Endometrial microvascular endothelial cells (primary cell): Measurements from ENCODE around the gene OR9Q1. TPM values are rescaled to one million over a fixed set of nuclear protein-coding genes. Genes with fewer than 3 reads are reported as not detected.
"Not testable (repeated sequence)": the region's sequence is repeated elsewhere in the genome, so short reads cannot be mapped to it uniquely, and the experiment has no call there.

Source experiments
- in situ Hi-C: cut with HindIII; loops from 2 replicates; pipeline ENCODE4 v1.10.0; 2017; ENCODE audit warnings: low sequenced_read_pairs, low pct_unique_long_range_greater_than_20kb; ENCODE audit errors: inconsistent ontology term
- total RNA-seq: library from RNA; depleted of rRNA; stranded (reverse); fragments of >200 nt; gene quantifications from one replicate; pipeline ENCODE4 v1.2.3, GENCODE V29; 2015; ENCODE audit errors: inconsistent ontology term

The OR9Q1 gene, protein sequence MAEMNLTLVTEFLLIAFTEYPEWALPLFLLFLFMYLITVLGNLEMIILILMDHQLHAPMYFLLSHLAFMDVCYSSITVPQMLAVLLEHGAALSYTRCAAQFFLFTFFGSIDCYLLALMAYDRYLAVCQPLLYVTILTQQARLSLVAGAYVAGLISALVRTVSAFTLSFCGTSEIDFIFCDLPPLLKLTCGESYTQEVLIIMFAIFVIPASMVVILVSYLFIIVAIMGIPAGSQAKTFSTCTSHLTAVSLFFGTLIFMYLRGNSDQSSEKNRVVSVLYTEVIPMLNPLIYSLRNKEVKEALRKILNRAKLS
- not detected for total RNA-seq

DNA sequence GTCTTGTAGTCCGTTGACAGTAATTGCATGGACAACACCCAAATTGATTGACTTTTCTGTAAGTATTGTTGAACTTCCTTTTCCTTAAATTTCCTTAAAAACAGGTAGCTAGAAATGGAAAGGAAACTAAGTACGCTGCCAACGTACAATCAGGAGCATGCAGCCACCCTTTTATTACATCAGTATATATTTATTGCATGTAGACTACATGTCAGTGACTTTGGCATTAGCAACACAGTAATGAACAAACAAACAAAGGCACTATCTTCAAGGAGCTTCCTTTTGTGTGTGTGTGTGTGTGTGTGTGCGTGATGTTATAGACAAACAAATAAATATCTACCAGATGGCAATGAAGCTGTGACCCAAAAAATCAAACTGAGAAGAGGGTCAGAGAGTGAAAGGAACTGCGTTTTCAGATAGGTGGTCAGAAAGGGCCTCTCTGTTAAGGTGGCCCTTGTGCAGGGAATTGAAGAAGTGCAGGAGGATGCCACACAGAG, at the start of gene OR9Q1:
TSS of gene OR9Q1 (plus strand) at position 447 of the 497 bp plus-strand sequence. CDS start 155,564 bp downstream, outside the sequence.
- in situ Hi-C loops: no loop called here

DNA sequence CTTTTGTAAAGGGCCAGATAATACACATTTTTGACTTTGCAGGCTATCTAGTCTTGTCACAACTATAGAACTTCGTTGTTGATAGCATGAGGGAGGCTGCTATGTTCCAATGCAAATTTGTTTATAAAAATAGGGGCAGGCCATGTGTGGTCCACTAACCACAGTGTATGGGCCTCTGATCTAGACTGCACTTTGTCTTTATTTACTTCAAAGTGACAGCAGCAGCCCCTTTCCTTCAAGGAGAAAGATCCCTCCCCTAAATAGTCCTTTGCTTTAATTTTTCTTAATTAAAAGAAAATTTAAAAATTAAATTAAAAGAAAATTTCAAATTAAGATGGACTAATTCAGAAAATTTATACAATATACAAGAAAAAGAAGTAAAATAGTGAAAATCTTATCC, 49.5 kb upstream of the OR9Q1 start:
- in situ Hi-C loops: no loop called here

DNA sequence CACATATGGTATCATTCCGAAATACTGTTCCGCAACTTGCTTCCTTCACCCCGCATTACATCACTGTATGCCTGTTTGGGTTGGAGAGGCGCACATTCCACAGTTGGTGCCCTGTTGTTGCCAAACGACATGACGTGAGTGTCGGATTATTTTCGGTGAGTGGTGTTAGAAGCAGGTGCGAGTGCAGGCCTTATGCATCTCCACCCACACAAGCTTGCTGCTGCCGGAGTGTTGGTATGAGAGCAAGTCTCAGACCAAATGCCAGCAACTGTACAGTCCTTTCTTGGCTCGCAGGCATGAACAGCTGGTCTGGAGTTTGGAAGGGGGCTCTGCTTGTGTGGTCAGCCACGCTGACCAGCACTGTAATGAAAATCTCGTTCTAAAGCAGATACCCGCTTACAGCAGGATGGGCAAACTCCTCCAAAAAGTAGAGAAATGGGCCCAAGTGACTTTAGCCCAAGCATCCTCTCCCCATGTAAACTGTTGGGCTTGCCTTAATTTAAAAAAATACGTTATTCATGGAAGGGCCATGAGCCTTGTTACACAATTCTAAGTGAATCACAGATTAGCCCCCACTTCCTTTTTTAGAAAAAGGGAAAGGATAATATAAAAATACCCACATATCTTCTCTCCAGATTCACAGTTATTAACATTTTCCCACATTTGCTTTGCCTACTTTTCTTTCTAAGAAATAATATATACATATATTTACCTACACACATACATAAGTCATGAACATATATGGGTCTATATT, 48.7 kb upstream of the OR9Q1 start:
- in situ Hi-C loops: no loop called here

DNA sequence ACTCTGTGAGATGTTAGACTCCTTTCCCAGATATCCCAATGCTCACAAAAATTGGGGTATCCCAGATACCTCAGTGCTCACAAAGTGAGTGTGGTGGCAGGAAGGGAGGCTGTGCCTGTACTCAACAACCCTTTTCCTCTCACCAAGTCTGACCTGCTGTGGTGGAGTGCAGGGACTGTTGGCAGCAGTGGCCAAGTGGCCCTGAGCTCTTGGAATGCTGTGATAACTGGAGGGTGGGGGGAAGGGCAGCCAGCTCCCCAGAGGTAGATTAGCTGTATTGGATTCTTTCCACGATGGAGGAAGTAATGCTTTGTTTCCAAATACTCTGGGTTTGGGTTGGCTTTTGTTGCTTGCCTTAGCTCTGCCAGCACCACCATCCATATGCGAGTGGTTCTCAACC, 46.0 kb upstream of the OR9Q1 start:
- in situ Hi-C loops: no loop called here

DNA sequence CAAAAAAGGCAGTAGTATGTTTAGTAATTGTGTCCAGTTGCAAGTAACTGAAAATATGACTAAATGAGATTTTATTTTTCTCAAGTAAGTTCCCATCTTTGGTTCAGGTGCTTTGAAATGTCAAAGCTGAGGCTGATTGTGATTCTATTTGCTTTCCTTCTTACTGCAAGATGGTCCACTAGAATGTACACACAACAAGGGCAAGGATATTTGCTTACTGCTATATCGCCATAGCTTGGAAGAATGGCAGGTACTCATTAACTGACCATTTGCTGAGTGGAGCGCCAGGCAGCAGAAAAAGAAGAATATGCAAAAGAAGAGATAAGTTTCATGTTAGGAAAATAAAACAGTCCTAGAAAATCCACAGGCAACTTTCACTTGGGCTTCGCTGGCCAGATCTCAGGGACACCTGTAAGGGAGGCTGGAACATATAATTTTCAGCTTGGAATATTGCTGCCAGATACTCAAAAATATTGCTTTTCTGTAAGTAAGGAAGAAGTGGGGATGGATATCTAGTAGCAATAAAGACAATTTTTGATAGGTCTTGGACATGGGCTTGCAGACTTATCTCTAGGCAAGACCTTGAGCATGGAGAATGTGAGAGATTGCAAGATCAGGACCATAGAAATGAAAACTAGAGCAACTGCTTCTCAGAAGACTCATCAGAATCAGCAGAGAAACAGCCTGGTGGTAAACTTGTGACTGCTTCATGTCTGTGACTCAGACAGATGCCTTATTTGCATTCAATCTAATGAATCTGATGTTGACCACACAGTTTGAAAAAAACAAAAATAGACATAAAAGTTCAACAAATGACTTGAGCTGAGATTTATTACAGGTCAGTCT, 44.8 kb upstream of the OR9Q1 start:
- in situ Hi-C loops: no loop called here

DNA sequence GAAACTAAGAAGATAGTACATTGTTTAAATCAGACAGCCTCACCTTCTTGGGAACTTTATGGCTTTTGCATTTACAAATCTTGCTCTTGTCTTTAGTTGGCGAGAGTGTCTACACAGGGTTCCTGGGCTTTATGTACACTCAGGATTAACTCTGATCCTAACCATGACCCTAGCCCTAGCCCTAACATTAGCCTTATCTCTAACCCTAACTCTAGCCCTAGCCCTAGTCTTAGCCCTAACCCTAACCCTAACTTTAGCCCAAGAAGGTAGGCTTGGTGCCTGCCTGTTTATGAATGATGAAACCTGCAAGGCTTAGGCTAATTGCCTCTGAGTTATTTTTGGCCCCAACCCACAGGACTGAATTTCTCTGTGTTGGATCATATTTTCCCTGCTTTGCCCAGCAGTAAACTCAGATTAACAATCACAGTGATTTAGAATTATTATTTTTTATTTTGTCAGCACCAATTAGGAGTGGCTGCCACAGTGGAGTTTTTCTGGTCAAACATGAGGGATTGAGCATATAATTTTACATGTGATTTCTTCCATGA, 44.1 kb upstream of the OR9Q1 start:
- in situ Hi-C loops: no loop called here

DNA sequence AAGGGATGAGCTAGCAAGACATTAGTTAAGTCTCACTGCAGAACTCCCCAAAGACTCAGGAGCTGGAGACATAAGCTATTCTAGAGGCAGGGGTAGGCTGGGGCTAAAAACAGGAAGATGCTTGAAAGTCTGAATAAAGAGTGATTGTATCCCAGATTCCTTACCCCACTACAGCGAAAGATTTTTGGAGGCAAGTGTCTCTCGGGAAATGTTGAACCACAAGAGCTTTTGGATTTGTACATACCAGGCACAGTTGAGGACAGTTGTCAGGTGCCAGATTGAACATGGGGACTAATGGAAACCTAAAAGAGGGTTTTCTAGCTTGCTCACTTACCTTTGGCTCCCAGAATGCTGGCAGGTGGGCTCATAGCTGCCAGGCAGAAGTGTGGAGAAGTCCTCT, 43.5 kb upstream of the OR9Q1 start:
- in situ Hi-C loops: no loop called here

DNA sequence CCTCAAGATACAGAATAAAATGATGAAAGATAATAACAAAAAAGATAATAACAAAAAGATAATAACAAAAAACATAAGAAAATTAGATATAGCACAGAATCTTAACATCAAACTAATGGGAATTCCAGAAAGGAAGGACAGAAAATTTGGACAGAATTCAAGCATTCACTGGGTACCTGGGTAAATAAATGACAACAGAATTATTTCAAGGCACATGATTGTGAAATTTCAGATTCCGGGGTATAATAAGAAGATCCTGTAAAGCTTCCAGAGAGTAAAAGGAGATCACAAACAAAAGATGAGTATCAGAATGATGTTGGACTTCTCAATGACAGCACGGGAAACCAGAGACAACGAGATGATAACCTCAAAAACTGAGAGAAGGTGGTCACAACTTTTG, 42.1 kb upstream of the OR9Q1 start:
- in situ Hi-C loops: no loop called here

DNA sequence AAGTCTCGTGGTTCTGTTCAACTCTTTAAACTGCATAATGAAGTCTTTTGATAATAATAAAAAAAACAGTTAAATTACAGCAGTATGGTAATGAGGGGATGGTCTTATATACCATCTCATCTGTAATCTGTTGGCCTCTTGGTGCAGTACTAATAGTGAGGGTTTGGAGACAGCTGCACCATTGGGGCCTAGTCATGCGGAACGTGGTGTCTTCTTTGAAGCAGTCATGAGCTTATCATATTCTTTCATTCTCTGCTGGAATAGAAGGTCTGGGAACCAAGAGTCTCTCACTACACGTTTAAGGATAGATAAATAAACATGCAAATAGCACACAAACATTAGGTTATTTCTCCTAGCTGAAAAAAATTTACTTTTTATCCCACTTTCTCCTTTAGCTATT, 40.9 kb upstream of the OR9Q1 start:
- in situ Hi-C loops: no loop called here

DNA sequence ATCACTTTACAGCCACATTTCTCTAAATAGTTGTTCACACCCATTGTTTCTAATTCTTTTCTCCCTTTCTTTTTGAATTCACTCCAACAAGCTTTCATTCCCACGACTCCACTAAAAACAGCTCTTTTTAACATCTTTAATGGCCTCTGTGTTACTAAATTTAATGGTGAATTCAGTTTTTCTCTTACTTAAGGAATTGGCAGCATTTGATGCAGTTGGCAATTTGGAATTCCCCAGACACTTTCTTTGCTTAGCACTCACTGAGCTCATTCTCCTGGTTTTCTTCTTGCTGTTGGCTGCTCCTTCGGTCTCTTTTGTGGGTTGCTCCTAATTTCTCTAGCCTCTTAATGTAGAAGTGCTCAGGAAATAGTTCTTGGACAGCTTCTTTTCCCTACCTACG, 40.5 kb upstream of the OR9Q1 start:
- in situ Hi-C loops: no loop called here

DNA sequence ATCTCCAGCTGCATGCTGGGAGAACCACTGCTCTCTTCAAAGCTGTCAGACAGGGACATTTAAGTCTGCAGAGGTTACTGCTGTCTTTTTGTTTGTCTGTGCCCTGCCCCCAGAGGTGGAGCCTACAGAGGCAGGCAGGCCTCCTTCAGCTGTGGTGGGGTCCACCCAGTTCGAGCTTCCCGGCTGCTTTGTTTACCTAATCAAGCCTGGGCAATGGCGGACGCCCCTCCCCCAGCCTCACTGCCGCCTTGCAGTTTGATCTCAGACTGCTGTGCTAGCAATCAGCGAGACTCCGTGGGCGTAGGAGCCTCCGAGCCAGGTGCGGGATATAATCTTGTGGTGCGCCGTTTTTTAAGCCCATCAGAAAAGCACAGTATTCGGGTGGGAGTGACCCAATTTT, 24.2 kb upstream of the OR9Q1 start:
- in situ Hi-C loops: not testable (repeated sequence)

DNA sequence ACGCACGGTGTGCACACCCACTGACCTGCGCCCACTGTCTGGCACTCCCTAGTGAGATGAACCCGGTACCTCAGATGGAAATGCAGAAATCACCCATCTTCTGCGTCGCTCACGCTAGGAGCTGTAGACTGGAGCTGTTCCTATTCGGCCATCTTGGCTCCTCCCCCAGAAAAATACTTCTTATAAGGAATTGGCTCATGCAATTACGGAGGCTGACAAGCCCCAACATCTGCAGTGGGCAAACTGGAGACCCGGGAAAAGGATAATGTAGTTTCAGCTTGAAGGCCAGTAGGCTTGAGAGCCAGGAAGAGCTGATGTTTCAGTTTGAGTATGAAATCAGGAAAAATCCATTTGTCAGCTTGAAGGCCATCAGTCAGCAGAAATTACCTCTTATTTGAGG, 23.7 kb upstream of the OR9Q1 start:
- in situ Hi-C loops: not testable (repeated sequence)

DNA sequence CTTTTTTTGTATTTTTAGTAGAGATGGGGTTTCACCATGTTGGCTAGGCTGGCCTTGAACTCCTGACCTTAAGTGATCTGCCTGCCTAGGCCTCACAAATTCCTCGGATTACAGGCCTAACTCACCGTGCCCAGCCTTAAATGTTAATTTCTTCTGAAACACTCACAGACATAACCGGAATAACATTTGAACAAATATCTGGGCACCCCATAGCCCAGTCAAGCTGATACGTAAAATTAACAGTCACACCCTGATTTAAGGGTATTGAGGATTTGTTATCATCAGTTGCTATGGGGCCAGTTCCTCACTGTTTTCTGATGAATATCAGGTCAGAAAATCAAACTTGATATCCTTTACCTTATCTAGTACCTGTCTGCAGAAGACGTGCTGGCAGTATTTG, 23.0 kb upstream of the OR9Q1 start:
- in situ Hi-C loops: no loop called here

DNA sequence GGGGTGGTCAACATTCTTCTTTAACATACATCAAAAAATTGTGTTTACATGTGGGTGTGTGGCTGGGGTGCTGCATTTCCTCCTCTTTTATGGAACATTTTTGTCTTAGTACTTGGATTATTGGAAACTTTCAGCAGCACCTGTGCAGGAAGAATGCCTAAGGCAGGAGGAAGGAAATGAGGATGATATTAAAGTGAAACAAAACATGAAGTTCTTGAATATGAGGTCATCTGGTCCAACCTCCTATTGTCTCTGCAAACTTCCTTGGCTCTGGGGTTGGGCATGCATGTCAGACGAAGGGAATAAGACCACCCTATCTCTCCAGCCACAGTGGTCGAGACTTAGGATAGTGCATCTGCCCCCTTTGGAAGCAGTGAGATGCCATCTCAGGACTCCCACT, 20.6 kb upstream of the OR9Q1 start:
- in situ Hi-C loops: no loop called here

DNA sequence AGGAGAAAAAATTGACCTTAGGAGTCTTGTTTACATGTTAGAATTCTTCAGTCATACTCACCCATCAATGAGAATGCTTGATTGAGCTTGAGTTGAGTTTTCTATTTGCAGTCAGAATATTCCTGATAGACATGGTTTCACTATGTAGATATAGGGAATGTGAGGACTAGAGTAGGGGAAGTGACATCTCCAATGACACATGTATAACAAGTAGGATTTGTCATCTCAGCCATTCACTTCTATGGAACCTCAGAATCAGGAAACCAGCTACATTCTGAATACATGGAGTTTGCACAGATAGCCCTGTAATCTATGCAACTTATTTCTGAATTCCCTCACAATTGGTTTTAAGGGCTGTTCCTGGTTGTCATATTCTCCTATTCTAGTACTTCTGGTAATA, 20.1 kb upstream of the OR9Q1 start:
- in situ Hi-C loops: no loop called here

DNA sequence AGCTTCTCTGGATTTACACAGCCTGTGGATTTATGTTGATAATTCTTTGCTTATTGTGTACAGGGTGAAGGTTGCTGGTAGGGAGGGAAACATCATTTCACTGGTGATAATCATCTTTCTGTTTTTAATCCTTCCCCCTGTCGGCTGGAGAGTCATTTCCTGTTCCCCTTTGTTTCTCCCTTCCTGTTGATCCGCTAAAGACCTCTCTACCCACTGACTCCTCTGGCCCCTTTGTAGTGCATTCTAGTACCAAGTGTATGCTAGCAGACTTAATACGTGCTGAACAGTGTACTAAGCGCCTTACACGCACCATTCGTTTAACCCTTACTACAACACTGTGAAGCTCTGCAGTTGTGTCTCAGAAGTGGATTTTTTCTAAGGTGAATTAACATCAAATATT, 19.0 kb upstream of the OR9Q1 start:
- in situ Hi-C loops: no loop called here

DNA sequence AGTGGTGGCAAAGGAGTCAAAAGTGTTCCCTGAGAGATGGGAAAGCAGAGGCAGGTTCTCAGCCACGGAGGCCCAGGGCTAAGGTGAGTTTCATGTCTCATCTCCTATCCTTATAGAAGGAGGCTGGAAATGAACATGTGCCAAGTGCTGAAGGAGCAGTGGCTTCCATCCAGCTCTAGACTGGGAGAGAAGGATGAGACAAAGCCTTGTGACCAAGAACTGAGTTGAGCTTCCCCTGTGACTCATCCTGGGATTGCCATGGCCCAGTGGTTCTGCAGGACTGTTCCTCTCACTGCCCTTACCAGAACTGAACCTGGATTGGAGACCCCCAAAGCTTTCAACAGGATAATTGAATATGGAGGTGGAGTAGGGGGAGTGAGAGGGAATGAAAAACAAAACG, 16.7 kb upstream of the OR9Q1 start:
- in situ Hi-C loops: no loop called here

DNA sequence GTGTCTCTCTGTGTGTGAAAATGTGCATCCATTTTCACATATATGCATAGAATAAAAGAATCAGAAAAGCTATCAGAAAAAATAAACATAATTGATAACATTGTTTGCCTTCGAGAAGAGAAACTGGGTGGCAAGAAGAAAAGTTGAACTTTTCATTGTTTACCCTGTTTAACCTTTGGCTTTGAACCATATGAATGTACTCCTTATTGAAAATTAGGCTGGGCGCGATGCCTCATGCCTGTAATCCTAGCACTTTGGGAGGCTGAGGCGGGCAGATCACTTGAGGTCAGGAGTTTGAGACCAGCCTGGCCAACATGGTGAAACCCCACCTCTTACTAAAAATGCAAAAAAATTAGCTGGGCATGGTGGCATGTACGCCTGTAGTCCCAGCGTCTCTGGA, 11.9 kb upstream of the OR9Q1 start:
- in situ Hi-C loops: no loop called here

DNA sequence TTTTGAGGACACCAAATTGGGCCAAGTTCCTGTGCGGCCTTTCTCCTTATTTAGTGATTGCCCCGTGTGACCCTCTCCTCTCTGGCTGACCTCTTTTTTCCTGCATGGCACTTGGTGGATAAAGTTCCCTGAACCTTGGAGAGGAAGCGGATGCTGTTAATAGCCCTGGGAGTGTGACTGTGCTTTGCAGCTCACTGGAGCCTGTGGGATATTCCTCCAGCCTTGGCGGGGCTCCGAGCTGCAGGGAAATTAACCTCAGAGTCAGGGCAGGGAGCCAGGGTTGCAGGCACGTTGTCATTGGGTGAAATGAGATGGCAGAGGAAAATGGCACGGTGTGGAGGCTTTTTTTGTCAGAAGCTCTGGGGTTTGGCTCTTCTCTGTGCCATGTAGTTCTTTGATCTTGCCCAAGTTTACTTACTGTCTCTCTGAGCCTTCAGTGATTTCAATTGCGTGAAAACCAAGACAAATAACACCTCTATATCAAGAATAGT, 965 bp downstream of the OR9Q1 start:
- in situ Hi-C loops: no loop called here
